Transverse colon (tissue), 4 donors: ENCODE results near the gene PIEZO1. TPM values are rescaled to one million over a fixed set of nuclear protein-coding genes. Genes with fewer than 3 reads are reported as not detected.

ENCODE experiments used
- DNase-seq: peaks from one replicate; pipeline ENCODE4 v3.0.0-alpha.2; 2019
- H3K27ac ChIP-seq, 4 donors: fragments of 200-600 bp; sonication (generic); 2 replicates each; pipeline ENCODE4 v1.5.1; 2016 to 2018; ENCODE audit warnings: inconsistent platforms in 4 of 4
- H3K27me3 ChIP-seq: fragments of 200-600 bp; sonication (generic); 2 replicates; pipeline ENCODE4 v1.5.1; 2017; ENCODE audit warnings: inconsistent platforms
- H3K36me3 ChIP-seq, 4 donors: fragments of 200-600 bp; sonication (generic); 2 replicates each; pipeline ENCODE4 v1.5.1; 2017 to 2019; ENCODE audit warnings: inconsistent platforms in 4 of 4
- H3K4me1 ChIP-seq, 4 donors: fragments of 200-600 bp; sonication (generic); 2 replicates each; pipeline ENCODE4 v1.5.1; 2017 to 2020; ENCODE audit warnings: inconsistent platforms in 4 of 4
- H3K4me3 ChIP-seq, 4 donors: fragments of 200-600 bp; sonication (generic); 1 replicate in 1 of 4; 2 replicates in 3 of 4; pipeline versions ENCODE4 v1.5.1 to v1.6.1; 2017 to 2019; ENCODE audit warnings: inconsistent platforms in 4 of 4
- H3K9me3 ChIP-seq, 2 donors: fragments of 200-600 bp; sonication (generic); 2 replicates each; pipeline ENCODE4 v1.5.1; 2017 to 2019; ENCODE audit warnings: inconsistent platforms in 2 of 2
- EP300 ChIP-seq: sonication (generic); formaldehyde crosslinking; IDR thresholded peaks from one replicate; pipeline ENCODE4 v1.6.1; 2017; ENCODE audit warnings: antibody characterized with exemption, low read depth
- POLR2A ChIP-seq: fragments of 450-650 bp; IDR thresholded peaks from one replicate; pipeline ENCODE4 v1.6.1; 2016; ENCODE audit warnings: antibody characterized with exemption, mild to moderate bottlenecking, moderate library complexity
- POLR2AphosphoS5 ChIP-seq, 3 donors: sonication (generic); formaldehyde crosslinking; IDR thresholded peaks; one replicate each; pipeline ENCODE4 v1.6.1; 2016; ENCODE audit warnings: antibody characterized with exemption in 3 of 3
- WGBS, 2 donors: methylation state at CpG; one replicate each; pipeline ENCODE4 v1.1.5; 2018; ENCODE audit warnings: low coverage in 1 of 2; 5-methylcytosine and 5-hydroxymethylcytosine counted together
- in situ Hi-C, 4 donors: fragments of 200-750 bp; cut with MboI; loops; one replicate each; pipeline versions ENCODE4 v1.15.0 to v1.15.1; 2017; ENCODE audit warnings: low sequenced_read_pairs in 3 of 4, low pct_ligation_motif_present in 1 of 4, low pct_unique_long_range_greater_than_20kb in 1 of 4
- intact Hi-C: fragments of 100-400 bp; cut with DNase I; formaldehyde crosslinking; loops from one replicate; pipeline ENCODE4 v1.15.1; 2023; ENCODE audit warnings: low total_unique reads
- total RNA-seq, 4 donors: library from RNA; depleted of rRNA; stranded (reverse); fragments of >200 nt; gene quantifications; one replicate each; pipeline ENCODE4 v1.1.0, GENCODE V29; 2016
- TF ChIP-seq, protein P1 (sequence below), 5 experiments: fragments of 200-600 bp in 3 of 5; fragments of 450-650 bp in 2 of 5; sonication (generic) in 3 of 5; IDR thresholded peaks; 1 replicate in 2 of 5; 2 replicates in 3 of 5; pipeline ENCODE4 v1.5.1; 2016 to 2017; ENCODE audit warnings: antibody characterized with exemption in 5 of 5, inconsistent platforms in 3 of 5, mild to moderate bottlenecking in 2 of 5, moderate library complexity in 1 of 5

PIEZO1 gene
- total RNA-seq, 4 donors from 2014 or later = 133 to 546 (median 179) TPM

DNA sequence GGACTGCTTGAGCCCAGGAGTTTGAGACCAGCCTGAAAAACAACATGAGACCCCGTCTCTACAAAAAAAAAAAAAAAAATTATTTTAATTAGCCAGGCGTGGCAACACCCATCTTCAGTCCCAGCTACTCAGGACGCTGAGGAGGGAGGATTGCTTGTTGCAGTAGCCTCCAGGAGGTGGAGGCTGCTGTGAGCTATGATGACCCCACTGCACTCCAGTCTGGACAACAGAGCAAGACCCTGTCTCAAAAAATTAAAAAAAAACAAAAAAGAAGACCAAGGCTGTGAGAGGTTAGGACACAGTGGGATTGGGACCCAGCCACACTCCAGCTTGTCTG, 97.4 kb downstream of the PIEZO1 start:
- H3K27ac ChIP-seq = no peak overlapping the region
- intact Hi-C loops = no loop called here
- no peak for DNase-seq
- peaks cover 72% of the 10 kb centered on the region for H3K27me3 ChIP-seq
- no peaks in the 10 kb centered on the region for H3K9me3 ChIP-seq
- H3K36me3 ChIP-seq = no peaks in the 10 kb centered on the region
- peaks cover 0 to 37% (median 21%) of the 10 kb centered on the region in 4 donors for H3K4me1 ChIP-seq
- in situ Hi-C loops = no loop called here
- TF ChIP-seq EP300 = no peak
- TF ChIP-seq, protein P1, sequence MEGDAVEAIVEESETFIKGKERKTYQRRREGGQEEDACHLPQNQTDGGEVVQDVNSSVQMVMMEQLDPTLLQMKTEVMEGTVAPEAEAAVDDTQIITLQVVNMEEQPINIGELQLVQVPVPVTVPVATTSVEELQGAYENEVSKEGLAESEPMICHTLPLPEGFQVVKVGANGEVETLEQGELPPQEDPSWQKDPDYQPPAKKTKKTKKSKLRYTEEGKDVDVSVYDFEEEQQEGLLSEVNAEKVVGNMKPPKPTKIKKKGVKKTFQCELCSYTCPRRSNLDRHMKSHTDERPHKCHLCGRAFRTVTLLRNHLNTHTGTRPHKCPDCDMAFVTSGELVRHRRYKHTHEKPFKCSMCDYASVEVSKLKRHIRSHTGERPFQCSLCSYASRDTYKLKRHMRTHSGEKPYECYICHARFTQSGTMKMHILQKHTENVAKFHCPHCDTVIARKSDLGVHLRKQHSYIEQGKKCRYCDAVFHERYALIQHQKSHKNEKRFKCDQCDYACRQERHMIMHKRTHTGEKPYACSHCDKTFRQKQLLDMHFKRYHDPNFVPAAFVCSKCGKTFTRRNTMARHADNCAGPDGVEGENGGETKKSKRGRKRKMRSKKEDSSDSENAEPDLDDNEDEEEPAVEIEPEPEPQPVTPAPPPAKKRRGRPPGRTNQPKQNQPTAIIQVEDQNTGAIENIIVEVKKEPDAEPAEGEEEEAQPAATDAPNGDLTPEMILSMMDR (IDR thresholded peaks at IDR 0.05) = no peak
- TF ChIP-seq POLR2A = no peak
- no peak for TF ChIP-seq POLR2AphosphoS5 (IDR thresholded peaks at IDR 0.05)
- no peak overlapping the region for H3K4me3 ChIP-seq
- WGBS, 2 donors = 38 to 42% methylated on average over 2 to 3 of the region's 3 CpGs

DNA sequence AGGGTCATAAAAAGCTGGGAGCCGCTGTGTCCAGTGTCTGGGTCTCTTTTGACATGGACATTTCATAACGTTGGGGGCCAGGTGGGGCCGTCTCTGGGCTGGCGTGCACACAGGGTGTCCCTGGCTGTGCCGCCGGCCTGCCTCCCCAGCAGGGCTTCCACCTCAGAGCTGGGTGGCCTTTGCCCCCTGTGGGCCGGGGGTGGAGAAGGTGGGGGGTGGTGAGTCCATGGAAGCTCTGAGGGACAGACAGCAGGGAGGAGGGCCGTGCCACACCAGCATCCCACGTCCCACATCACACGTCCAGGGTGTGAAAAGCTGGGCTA, 97.8 kb downstream of the PIEZO1 start:
- Histone ChIP-seq H3K9me3 (no peaks in the 10 kb centered on the region), H3K4me1 (peaks cover 0 to 34% (median 19%) of the 10 kb centered on the region in 4 donors), H3K36me3 (no peaks in the 10 kb centered on the region), H3K27ac (no peak overlapping the region), H3K27me3 (peaks cover 74% of the 10 kb centered on the region), H3K4me3 (no peak overlapping the region)
- no peak for DNase-seq
- TF ChIP-seq POLR2A (no peak), POLR2AphosphoS5 (IDR thresholded peaks at IDR 0.05) (no peak)
- TF ChIP-seq, protein P1 (IDR thresholded peaks at IDR 0.05) = no peak
- WGBS, 2 donors = 57% methylated on average over 7 of the region's 10 CpGs; no CpG with 5 or more reads in 1 of the 2 donors
- intact Hi-C loops = no loop called here
- in situ Hi-C loops = no loop called here

DNA sequence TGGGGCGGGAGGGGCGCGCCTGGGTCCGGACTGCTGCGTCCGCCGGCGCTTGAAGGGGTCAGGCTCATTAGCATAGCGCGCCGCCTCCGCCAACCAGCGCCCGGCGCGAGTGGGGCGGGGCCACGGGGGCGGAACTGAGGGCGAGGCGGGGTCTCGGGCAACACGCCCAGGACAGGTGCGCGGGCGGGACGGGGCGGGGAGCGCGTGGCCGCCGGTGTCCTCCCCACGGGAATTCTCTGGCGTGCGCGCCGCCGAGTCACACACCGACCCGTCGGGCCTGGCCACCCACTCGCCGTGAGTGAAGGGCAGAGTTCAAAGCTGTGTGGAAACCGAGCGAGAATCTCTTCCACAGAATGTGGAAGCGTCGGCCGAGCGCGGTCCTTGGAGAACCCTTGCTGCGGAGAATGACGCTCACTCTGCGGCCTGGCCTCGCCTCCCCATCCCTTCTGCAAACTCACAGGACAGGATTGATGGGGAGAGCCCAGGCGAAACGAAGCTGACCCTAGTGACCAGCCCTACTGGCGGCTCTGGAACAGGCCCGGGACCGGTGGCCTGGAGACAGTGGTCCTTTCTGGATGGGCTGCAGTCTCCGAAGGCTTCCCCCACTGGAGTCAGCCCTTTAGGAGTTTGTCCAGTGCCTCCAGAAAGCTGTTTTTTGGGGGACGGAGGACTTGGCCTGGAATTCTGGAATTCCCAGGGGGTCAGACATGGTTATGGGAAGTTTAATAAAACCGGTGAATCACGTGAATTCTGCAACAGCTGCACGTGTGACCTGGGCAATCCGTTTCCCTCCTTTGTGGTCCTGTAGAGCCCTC, 98.4 kb downstream of the PIEZO1 start, which contains the start of gene SNAI3:
Gene SNAI3 (minus strand): TSS at position 69 of the 815 bp plus-strand sequence. CDS start 101 bp downstream, outside the sequence.
- in situ Hi-C loops (no loop called here), intact Hi-C loops (no loop called here)
- Histone ChIP-seq H3K36me3 (no peaks in the 10 kb centered on the region), H3K4me3 (peak within 1 kb of the TSS; percentile 16 to 58 (median 44)), H3K9me3 (no peaks in the 10 kb centered on the region), H3K4me1 (peaks cover 0 to 28% (median 17%) of the 10 kb centered on the region in 4 donors), H3K27ac (peak within 1 kb of the TSS; percentile 58 to 63 (median 60)), H3K27me3 (peaks cover 79% of the 10 kb centered on the region)
- DNase-seq = peak; percentile 95
- 19 to 60% methylated on average over 1 to 16 of the region's 65 CpGs for WGBS, 2 donors
- TF ChIP-seq EP300 (no peak), POLR2AphosphoS5 (IDR thresholded peaks at IDR 0.05) (peak in 1 of 3 donors; percentile 42)

DNA sequence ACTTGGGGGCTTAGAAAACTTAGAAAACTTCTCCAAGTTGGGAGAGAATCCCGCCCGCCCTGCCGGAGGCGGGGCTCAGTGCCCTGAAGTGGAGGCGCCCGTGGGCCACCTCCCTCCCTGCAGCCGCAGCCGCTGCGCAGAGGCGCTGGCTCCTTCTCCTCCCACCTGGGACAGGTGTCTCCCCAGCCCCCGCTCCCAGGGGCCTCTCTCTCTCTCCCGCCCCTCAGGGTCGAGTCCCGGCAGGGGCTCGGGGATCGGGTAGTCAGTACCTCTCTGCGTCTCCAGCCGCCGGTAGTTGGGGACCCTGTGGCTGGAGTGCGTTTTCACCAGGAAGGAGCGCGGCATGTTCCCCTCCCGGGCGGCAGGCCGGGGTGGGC, 99.0 kb downstream of the PIEZO1 start:
- DNase-seq = peak; percentile 64
- in situ Hi-C loops = no loop called here
- H3K27ac ChIP-seq = peak overlapping the region; percentile 58 to 63 (median 60)
- peaks cover 0 to 29% (median 20%) of the 10 kb centered on the region in 4 donors for H3K4me1 ChIP-seq
- WGBS, 2 donors = 0% methylated on average over 6 of the region's 25 CpGs; no CpG with 5 or more reads in 1 of the 2 donors
- intact Hi-C loops = no loop called here
- H3K4me3 ChIP-seq = peak overlapping the region; percentile 16 to 58 (median 44)
- no peaks in the 10 kb centered on the region for H3K9me3 ChIP-seq
- TF ChIP-seq EP300 = no peak
- TF ChIP-seq POLR2AphosphoS5 (IDR thresholded peaks at IDR 0.05) = no peak
- TF ChIP-seq POLR2A = no peak
- TF ChIP-seq, protein P1 (IDR thresholded peaks at IDR 0.05) = no peak
- H3K36me3 ChIP-seq = no peaks in the 10 kb centered on the region
- peaks cover 85% of the 10 kb centered on the region for H3K27me3 ChIP-seq
